Kidney glomerular epithelial cell (primary cell): Measurements from ENCODE around the gene IL13RA2.

Experiments
- DNase-seq: peaks from one replicate; lab custom pipeline; 2025; lab: John Stamatoyannopoulos, UW

IL13RA2 gene, protein sequence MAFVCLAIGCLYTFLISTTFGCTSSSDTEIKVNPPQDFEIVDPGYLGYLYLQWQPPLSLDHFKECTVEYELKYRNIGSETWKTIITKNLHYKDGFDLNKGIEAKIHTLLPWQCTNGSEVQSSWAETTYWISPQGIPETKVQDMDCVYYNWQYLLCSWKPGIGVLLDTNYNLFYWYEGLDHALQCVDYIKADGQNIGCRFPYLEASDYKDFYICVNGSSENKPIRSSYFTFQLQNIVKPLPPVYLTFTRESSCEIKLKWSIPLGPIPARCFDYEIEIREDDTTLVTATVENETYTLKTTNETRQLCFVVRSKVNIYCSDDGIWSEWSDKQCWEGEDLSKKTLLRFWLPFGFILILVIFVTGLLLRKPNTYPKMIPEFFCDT

GRCh38 chrX:115017455-115017854 is at the start of gene IL13RA2:
IL13RA2 (minus strand) TSS chrX:115017616; CDS start chrX:115017269, 347 bp downstream.
- no peak for DNase-seq

- no peak for DNase-seq
Measured at GRCh38 chrX:115065304-115065703, 47.9 kb upstream of the IL13RA2 start.

DNA sequence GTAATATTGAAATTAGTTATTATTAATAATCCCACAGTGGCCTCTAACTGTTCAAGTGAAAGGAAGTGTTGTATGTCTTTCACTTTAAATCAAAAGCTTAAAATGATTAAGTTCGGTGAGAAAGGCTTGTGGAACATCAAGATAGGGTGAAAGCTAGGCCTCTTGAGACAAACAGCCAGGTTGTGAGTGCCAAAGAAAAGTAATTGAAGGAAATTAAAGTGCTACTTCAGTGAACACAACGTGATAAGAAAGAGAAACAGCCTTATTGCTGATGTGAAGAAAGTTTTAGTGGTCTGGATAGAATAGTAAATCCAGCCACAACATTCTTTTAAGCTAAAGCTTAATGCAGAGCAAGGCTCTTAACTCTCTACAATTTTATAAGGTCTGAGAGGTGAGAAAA is 42.6 kb upstream of the IL13RA2 start:
- DNase-seq: no peak

DNA sequence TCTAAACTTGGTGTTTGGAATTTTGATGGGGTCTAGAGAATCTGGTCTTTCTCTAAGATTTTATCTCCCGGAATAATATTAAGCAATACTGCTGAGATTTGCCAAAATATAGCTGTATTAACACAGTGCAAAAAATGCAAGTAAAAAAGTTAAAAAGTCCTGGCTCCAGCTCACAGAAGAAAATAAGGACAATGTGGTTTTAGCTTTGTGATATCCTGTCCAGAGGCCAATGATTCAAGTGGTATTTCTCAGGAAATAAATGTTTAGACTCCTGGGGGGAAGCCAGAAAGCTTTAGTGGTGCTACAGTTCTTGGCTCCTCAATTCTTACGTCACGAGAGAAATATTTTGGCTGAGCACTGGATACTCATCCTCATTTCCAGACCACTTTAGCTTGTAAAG is 40.9 kb upstream of the IL13RA2 start:
- DNase-seq: no peak

GRCh38 chrX:115054876-115055275 is 37.5 kb upstream of the IL13RA2 start:
- no peak for DNase-seq

DNA sequence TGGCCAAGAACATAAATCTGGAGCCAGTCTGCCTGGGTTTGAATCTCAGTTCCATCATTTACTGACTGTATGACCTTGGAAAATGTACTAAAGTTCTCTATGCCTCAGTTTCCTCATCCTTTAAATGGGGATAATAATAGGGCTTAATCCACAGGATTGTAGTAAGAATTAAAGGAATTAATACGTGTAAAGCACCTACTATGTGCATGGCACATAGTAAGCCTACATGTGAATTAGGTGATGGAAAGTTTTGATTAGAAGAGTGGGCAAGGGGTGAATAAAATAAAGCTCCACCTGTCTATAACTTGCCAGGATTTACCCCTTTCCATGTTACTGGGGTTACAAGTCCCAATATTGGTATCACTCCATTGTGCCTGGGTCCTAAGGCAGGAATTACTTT is 35.8 kb upstream of the IL13RA2 start:
- DNase-seq: no peak

- DNase-seq: peak; percentile 8
Measured at GRCh38 chrX:115047715-115048114, 30.3 kb upstream of the IL13RA2 start.

- DNase-seq: peak; percentile 15
Measured at GRCh38 chrX:115047181-115047580, 29.8 kb upstream of the IL13RA2 start.

GRCh38 chrX:115040417-115040816 is 23.0 kb upstream of the IL13RA2 start:
- no peak for DNase-seq

DNA sequence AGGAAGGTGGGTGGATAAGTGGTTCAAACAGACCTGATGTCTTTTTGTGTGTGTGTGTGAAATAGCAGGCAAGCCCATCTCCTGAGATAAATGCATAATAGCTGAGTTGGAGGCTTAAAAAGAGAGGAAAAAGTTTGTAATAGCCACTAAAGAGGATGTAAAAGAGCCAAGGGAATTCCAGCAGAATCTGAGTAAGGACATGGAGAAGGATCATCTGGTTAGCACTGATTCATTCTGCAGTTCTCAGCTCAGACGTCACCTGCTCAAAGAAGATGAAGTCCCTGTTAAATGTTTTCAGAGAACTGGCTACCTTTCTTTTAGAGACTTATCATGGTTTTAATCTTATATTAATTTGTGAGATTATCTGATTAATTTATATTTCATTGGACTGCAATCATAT is 21.0 kb upstream of the IL13RA2 start:
- DNase-seq: no peak

DNA sequence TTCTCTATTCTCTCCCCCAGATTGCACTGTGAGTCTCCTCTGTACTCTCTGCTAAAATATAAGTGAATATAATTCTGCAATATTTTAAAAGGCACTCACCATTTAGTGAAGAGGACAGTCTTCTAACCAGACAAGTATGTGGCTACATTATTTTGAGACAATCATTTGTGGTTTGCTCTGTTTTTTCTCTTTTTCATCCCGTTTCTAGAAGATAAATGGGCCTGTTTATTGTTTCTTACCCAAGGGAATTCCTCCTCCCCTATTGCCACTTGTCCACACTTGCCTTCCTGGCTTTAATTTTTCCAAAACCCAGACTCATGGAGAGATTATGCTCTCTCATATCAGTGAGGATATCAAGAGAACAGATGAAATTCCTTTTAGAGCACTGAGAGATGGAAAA is 18.6 kb upstream of the IL13RA2 start:
- DNase-seq: no peak

DNA sequence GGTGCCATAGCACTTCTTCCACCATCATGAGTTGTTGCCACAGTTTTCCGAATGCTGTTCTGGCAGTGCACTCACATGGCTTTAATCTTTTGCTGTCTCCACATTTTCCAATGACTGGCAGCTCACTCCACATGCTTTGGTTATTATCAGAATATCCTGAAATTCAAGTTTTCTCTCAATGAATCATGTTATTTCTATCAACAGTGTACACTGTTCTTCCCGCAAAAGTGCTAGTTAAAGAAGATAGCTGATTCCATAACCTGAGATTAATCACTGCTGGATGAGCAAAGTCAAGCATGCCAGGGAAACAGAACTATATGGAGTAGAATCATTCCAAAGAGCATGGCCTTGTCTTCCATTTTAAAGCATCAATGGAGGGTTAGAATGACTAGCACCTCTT is 14.6 kb upstream of the IL13RA2 start:
- no peak for DNase-seq

DNA sequence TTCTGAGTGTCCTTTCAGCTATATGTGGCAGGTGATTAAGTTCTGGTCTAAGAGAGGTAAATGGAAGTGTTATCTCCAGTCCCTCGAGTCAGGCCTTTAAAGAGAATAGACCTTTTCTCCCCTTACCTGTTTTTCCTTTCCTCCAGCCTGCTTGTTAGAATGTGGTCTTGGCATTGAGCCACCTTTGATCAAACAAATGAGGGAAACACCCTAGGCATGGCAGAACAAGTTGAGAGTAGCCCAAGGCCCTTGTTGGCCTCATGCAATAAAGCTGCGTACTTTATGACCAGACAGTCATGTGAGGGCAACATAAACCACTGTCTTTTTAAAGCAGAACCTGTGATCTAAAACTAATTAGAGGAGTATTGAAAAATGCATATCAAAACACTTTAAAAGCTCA is 13.2 kb upstream of the IL13RA2 start:
- no peak for DNase-seq

DNA sequence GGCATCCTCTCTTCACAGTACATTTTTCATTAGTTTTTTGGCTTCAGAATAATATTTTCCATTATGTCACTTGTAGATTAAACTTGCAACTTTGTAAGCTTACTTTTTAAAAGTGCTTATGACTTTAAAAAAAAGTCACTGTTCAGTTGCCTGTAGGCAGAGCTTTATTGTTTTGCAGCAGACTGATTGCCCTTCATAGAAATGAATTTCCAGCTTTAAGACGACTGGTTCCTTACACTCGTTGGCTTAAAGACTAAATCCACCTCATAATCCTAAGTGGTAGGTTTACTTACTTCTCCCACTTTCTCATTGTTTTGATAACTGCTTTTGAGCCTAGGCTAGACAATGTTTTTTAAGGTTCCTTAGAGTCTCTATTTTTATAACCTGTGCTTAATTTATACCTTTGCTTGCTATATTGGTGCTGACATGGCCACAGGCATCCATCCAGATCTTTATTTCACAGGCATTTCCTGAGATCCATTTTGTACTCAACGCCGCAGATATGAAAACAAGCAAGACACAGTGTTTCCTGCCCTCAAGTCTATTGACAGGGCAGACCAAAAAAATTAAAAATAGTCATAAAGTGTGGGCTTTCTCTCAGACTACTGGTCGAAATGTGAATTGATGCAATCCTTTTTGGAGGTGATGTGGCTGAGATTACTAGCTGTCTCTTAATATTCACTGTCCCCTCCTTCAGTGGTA is 12.6 kb upstream of the IL13RA2 start:
- DNase-seq: no peak

DNA sequence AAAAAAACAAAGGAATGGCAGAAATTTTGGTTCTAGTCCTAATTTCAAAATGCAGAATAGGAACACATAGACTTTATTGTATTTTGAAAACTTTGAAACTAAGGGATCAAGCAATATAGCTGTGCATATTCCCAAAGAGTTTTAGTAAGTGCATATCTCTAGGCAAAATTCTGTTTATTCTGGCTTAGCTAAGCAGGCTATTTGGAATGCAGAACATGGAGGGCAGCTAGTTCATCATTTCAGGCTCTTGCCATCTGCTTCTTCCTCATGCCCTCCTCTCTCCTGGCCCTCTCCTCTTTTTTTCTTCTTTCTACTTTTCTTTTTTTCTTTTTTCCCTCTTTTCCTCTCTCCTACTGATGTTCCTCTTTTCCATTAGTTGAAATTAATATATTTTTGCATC is 12.0 kb upstream of the IL13RA2 start:
- DNase-seq: no peak

GRCh38 chrX:115023811-115024210 is 6.4 kb upstream of the IL13RA2 start:
- no peak for DNase-seq

- peak; percentile 15 for DNase-seq
Measured at GRCh38 chrX:115023139-115023538, 5.7 kb upstream of the IL13RA2 start.

DNA sequence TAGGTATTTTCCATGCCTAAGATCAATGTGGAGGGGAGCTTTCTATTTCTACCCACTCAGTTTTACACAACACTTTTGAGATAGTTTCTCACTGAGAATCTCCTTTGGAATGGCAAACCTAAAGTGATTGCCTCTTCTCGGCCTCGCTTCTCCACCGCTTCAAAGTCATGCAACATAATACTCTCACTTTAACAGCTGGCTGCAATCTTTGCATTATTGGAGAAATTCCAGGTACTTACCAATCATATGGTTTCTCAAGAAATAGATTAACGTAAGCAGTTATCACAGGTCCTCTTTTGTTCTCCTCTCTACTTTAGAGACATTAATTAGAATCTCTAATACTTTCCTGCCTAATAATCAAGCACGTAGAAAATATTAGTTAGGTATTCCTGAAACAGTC is 3.7 kb upstream of the IL13RA2 start:
- no peak for DNase-seq

DNA sequence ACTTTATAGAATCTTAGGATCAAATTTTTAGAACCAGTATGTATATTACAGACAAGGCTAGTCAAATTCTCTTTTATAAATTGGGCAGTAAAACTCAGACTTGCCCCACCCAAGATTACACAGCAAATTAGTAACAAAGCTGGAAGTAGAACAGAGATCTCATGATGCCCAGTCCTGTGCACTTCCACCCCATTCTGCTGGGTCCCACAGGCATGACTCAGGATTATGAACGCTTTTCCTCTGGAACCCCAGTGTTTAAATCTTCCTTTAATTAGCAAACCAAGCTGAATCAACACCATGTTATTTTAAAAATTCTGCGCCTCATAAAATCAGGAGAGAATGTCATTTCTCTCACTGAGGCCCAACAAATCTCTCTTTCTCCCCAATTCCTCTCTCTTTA is 1.5 kb upstream of the IL13RA2 start:
- no peak for DNase-seq

DNA sequence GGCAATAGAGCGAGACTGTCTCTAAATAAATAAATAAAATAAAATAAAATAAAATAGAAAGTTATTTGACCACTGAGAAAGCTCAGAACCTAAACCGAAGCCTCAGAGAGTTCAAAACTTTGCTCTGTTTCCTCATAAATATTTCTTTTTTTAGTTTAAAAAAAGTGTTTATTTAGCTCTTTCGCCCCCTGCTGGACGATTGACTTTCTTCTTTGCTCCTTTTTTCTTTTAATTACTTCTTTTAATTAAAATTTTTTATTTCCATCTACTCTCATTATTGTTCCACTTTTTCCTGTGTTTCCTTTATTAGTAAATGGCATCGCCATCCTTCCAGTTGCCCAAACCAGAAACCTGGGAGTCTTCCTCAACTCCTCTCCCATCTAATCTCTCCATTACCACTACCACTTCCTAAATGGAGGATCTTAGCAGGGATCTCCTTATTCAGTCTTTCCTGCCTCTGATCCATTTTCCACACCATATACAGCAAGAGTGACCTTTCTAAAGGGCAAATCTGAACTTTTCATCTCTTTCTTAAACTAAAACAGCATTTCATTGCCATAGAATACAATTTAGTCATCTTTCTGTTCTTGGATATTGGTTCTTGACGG is 728 bp upstream of the IL13RA2 start:
- DNase-seq: no peak

DNA sequence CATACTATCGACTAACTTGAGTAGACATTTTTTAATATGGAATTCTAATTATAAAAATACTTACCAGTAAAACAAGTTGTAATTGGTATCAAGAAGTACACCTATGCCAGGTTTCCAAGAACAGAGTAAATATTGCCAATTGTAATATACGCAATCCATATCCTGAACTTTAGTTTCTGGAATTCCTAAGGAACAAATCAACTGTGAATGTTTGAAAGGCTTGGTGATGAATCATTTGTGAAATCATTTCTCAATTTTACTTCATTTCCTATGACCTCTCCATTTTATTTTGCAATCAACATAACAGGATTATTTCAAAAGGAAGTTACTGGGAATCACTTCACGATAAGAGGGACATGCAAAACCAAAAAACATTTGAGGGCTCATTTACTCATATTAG is 3.7 kb downstream of the IL13RA2 start:
- no peak for DNase-seq

- no peak for DNase-seq
Measured at GRCh38 chrX:115011428-115011827, 6.0 kb downstream of the IL13RA2 start.

GRCh38 chrX:114999906-115000305 is 17.5 kb downstream of the IL13RA2 start:
- no peak for DNase-seq
